Epidermal melanocyte (primary cell): ENCODE measurements around the gene ASTN2.

Source experiments
- DNase-seq: peaks from one replicate; pipeline ENCODE4 v3.0.0; 2011; ENCODE audit warnings: low spot score; ENCODE audit not compliant: insufficient read length

ASTN2 gene

DNA sequence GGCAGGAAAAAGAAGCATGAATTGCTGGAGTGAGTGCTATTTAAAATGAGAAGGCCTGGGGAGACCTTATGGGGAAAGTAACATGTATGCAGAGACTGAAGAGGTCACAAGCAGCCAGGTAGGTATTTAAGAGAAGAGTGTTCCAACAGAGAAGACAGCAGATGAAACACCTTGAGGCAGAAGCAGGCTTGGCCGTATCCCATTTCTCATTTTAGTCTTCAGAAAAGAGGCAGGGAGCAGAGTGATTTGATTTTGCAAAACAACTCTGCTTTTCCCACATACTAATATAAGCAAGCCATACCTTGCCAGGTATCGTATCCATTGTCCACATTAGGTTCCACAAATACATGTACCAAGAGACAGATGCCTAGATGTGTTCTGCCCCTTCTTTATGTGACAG, 244.3 kb downstream of the ASTN2 start:
- DNase-seq = no peak

DNA sequence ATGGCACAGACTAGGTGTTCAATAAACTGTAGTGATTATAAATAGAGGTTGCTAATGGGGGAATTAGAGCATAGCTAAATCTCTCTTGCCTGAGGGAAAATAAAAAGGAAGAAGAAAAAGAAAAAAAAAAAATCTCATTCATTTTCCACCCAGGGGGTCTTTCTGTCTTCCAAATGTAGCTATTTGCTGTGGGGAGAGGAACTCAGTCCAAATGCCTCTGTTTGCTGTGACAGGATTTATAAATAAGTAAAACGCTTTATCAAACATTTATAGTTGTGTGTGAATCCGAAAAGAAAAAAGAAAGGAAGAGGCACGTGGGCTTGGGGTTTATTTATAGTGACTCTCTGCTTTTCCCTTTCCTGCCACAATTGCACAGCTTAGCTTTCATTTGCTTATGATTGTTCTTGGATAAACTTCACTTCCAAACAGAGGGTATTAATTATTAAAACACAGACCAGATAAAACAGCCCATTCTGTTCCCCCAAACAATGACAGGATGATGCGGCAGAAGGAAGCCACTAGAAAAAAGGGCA, 245.7 kb downstream of the ASTN2 start:
- no peak for DNase-seq

DNA sequence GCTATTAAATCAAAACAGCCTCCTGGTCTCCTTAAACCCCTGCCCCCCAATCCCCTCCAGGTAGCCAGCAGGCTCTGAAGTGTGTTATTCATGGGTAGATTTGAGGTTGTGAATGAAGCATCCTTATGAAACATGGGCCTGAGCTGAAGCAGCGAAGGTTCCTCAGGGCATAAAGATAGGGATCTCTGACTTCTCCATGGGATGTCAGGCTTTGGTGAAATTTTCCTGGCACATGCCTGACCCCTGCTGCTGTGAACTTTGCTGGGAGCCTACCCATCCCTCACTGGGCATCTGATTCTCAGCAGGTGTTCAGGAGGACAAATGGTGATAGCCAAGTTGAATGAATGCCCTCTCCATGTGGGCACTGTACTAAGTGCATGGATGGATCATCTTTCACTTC, 250.3 kb downstream of the ASTN2 start:
- no peak for DNase-seq

DNA sequence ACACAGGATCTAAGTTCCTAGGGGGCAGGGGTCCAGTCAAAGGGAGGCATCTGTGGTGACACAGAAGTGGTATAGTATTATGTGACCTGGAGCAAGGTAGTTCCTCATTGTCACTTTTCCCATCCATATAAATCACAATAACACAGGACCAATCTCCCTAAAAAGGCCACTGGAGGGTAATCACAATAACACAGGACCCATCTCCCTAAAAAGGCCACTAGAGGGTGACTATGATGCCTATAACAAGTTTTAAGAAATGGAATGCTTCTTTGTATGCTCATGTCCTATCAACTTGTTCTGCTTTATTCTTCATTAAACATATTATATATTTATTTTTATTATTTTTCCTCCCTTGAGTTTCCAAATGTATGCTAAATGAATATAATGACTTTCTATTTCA, 254.6 kb downstream of the ASTN2 start:
- no peak for DNase-seq

DNA sequence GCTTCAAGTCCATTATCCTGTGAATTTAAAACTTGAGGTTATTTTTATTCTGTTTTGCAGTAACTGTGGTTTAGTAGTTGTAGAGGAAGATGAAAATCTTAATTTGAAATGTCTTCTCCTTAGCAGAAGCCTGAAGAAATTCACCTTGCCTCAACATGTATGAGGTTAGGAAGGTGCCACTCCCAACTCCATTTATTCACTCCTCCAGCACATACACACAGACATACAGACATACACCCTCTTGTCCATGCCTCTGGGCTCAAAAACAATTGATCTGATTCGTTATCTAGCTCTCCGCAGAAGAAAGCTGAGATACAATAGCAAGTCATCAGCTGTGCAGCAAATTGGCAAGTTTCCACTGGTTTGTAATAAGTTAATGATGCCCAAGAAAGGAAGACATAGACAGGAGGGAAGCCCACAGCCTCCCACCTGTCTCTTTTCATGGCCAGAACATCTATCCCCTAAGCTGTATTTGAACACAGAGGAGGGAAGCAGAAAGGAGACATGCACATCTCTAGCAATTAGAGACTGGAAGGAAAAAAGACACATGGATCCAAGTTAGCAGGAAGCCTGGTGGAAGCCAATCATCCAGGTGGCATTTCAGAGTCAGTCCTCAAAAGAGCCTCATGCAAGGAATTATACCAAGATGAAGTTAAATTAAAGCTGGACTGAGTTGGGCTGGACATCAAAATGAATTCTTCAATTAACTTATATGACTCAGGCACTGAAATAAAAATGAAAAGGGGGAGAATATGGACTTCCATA, 257.9 kb downstream of the ASTN2 start:
- DNase-seq = no peak

DNA sequence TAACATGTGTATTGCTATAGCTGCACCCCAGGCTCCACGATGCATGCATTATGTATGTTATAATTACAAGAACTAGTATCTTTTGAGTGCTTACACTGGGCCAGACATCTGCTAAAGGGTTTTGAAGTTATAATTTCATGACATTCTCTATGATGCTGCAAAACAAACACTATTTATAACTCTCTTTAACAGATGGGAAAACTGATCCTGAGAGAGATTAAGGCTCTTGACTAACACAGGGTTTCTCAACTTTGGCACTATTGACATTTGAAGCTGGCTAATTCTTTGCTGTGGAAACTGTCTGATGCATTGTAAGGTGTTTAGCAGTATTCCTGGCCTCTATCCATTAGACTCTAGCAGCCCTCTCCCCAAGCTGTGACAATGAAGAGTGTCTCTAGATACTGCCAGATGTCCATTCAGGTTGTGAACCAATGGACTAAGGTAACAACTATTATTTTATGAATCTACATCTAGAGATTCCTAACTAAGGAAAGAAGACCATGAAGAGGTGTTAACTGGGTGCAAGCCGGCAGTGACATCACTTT, 258.6 kb downstream of the ASTN2 start:
- DNase-seq = no peak

DNA sequence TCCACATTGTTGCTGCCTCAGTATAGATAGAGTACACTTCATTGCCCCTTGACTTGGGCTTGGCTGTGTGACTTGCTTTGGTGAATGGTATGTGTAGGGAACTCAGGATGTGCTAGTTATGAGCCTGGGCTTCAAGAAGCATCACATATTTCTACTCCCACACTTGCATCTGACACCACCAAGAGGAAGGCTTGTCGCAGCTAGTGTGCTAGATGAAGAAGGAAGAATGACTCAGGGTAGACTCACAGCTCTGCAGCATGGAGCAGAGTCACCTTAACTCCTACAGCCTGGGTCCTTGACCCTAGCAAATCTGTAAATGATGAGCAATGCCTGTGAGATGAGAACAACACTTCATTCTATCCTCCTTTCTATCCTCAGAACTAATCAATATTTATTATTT, 261.8 kb downstream of the ASTN2 start:
- no peak for DNase-seq

DNA sequence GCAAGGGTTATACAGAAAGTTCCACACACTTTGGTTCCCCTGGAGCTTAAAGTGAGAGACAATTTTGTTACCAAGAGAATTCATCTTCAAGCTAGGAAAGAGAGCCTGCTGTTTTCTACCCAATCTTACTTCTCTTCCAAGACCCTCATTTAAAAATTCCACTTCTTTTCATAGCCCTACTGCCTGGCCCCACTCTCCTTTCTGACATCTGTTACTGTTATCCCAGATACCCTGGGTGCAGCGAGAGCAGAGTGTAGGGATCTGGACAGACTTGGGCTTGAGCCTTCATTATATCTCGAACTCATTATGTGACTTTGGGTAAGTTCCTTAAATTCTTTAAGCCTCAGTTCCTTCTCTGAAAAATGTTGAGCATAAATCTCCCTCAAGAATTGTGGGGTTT, 263.1 kb downstream of the ASTN2 start:
- no peak for DNase-seq

DNA sequence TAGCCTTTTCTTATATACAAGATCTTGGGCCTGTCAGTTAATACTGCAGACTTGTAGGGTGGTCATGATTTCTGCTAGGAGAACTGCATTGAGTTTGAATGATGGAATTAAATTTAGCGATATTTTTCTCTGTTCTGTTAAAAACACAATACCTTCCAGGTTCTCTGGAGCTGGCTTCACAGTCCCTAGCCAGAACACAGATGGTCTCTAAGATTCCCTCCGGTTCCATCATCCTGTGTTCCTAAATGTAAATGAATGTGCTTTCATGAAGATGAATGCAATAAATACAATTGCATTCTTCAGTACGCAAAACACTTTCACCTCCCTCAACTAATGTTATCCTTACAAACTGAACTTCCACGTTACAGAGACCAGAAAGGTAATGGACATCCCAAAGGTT, 264.9 kb downstream of the ASTN2 start:
- DNase-seq = no peak

DNA sequence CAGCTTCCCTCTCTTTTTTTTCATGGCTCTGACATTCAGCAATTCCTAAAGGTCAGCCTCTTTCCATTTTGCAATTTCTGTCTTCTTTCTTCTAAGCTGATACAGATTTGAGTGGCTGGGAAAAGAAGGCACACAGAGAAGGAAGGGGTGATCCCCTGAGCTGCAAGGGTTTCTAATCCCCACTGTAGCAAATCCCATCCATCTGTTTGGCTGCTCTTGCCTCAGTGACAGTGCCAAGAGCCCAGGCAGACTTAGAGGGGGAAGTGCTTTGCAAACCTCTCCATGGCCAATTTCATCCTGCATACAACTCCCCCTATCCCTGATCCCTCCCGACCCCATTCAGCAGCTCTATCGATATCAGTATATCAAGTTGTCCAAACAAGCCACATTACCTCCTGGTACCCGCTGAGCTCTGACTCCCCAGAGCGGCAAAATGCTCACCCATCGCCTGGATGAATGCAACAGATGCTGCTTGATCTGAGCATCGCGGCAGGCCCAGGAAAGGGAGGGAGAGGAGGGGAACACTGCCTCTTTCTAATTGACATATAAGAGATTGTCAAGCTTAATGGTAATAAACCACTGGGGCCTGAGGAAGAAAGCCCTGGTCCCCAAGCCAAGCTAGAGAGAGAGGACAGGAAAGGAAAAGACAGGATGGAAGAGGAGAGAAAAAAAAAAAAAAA, 268.9 kb downstream of the ASTN2 start:
- no peak for DNase-seq

DNA sequence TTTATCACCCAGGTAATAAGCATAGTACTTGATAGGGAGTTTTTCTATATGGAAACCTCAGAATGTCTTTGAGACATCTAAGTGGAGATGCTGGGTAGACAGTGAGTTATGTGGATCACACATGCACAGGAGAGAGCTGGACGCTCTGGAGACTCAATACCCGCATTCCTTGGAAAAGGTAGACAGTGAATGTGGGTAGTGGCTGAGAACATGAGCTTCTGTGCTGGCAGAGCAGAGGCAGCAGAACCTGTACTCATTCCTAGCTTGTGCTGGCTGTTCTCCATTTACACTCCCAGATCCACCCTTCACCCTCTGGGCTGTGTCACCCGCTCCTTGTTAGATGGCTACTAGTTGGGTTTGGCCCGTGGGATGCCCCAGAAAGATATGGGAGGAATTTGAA, 269.8 kb downstream of the ASTN2 start:
- no peak for DNase-seq

DNA sequence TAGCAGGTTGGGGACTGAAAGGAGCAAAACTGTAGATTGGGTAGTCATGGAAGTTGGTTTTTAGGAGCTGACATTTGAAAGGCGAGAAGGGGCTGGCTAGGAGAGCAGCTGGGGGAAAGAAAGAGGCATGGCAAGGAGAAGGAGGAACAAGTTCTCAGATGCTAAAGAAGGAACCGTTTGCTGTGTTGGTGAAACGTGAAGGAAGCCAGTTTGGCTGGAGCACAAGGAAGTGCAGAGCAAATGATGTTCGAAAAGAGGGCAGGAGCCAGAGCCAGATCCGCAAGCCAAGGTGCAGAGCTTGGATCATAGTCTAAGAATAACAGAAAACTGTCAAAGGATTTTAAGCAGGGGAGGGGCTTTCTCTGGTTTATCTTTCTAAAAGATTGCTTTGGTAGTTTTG, 276.6 kb downstream of the ASTN2 start:
- no peak for DNase-seq

DNA sequence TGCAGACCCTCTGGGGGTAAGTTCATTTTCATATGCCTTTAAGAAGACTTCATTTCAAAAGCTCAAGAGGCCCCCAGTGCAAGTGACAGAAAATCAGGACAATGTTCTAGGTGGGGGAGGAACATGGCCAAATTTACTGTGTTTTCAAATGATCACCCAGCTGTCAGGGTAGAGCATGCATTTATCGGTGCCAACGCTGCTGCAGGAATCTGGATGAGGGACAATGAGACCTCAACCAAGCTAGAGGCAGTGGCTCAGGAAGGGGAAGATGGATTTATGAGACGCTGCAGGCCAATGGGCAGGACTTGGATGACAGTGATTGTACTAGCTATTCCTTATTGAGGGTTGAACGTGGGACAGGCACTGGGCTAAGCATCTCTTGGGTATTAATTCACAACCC, 278.4 kb downstream of the ASTN2 start:
- DNase-seq = no peak

DNA sequence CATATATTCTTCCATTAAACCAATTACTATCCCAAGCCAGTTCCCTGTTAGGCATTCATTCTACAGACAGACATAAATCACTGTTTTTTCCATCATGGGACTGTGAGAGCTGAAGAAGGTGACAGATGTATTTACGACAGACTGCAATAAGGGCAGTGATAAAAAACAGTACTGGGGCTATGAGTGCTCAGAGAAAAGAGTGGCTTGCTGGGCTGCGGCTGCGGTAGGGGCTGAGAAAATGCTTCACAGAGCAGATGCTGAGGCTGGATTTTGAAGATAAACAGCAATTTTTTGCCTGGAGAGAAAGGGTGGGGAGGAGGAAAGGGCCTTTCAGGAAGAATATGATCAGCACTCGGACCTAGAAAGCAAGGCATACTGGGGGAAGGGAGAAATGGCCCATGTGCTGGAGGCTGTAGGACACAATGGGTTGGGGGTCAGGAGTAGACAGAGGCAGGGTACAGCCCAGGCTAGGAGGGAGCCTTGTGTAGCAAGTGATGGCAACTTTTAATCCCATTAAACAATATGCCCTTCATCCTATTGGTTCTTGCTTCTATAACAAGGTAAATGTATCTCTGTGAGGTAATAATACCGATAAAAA, 279.3 kb downstream of the ASTN2 start:
- no peak for DNase-seq

DNA sequence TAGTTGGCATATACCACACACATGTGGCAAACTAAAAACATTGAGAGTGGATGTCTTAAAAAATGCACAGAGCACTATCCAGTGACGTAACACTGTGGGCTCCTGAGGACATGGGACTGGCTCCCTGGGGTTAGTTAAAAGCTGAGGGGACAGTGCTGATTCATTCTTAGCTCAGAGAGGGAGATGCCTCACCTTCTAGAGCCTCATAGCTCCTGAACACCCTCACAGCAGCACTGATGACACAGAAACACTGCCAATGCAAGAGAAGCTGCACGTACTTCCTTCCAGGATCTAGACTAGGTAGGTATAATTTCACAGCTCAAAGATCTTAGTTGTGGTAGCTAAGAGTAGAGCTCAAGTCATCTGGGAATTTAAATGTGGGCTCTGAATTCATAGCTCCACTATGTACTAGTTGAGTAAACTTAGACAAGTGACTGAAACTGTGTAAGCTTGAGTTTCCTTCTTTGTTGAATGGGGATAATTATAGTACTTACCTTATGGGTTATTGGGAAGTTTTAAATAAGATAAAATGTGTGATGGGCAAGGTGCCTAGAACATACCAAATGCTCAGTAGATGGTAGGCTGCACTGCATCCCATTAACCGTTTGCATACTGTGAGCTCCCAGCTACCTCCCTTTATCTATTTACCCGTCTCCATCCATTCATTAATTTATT, 279.9 kb downstream of the ASTN2 start:
- DNase-seq = no peak

DNA sequence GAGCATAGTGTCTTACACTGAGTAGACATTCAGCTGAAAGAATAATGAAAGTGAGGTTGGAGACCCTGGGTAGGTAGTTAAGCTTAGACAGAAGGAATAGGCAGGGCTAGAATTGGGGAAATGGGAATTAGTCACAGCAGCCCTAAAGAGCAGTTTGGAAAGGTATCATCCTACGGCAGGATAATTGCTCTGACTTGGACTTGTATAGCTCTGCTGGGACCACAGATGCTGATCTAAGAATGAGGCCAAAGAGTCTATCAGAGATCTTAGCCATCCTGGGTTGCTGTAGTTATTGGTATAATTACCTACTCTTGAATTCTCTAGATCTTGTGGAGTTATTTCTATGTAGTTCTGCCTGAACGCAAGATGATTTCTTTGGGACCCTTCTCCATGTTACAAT, 288.0 kb downstream of the ASTN2 start:
- no peak for DNase-seq

DNA sequence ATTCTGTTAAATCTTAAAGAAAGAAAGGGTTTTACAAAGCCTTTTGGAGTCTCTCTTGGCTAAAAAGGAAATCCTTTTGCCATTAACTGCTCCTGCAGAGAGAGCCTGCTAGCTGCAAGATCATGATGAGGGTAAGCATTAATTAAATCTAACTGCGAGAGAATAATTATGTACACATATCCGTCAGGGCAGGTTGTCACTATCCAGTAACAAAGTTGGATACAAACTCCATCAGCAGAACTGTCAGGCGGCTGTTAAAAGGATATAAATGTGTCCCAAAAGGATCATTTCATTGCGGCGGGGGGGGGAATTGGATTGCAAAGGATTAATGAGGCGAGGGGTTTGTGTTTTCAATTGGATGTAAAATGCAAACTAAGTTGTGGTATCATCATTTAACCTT, 289.3 kb downstream of the ASTN2 start:
- no peak for DNase-seq

DNA sequence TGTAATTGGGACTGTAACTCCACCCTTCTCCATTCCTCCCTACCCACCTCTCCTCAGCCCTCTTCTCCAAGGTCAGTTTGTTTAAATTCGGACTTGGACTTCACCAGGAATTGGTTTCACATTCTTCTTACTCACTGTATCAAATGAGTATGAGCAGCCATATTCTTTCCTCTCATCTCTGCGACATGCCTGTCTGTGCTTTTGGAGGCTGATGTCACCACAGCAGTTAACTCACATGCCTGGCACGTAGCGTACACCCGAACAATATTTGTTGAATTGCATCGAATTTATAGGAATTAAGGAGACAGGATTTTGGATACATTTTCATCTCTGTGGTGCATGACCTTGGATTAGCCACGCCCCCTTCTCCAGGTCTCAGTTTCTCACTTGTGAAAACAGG, 291.1 kb downstream of the ASTN2 start:
- no peak for DNase-seq

DNA sequence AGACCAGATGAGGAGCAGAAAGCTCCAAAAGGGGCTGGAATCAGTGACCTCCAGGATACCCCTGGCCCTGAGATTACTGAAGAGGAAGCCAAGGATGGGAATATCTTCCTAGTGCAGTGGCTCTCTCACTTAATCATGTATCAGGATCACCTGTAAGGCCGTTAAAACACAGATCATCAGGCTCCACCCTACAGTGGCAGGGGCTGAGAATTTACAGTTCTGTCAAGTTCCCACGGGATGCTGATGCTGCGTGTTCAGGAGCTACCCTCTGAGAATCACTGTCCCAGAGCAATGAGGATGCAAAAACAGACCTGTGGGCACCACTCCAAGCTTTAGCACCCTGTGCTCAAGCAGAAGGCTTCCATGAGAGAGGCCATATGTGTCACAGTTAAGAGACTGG, 291.9 kb downstream of the ASTN2 start:
- no peak for DNase-seq

DNA sequence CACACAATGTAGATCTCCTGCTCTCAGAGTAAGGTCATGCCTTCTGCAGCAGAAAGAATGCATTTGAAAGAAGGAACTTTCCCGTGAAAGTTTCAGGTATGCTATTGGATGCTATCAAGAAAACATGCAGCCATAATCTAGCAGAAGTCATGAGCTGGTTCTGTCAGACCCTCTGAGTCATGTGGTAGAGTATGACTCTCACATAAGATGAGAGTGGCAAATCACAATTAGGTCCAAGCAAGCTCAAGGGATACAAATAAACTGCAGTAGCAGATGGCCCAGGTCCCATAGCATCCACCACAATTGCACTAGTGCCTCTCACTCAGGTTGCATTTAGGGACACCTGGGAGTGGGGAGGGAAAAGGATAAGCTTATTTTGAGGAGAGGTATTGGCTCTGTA, 292.8 kb downstream of the ASTN2 start:
- DNase-seq = no peak

DNA sequence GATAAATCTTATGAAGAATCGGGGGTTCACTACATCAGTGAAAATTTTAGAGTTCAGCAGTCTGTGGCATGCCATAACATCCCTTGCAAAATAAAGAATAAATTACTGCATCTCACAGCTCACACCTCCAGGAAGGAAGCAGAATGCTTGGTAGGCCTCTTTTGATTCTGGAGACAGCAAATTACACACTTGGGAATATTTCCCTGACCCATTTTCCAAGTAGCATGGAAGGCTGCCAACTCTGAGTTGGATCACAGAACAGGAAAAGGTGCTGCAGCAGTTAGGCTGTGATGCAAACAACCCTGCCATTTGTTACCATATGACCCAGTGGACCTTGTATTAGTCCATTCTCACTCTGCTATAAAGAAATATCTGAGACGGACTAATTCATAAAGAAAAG, 293.5 kb downstream of the ASTN2 start:
- no peak for DNase-seq

DNA sequence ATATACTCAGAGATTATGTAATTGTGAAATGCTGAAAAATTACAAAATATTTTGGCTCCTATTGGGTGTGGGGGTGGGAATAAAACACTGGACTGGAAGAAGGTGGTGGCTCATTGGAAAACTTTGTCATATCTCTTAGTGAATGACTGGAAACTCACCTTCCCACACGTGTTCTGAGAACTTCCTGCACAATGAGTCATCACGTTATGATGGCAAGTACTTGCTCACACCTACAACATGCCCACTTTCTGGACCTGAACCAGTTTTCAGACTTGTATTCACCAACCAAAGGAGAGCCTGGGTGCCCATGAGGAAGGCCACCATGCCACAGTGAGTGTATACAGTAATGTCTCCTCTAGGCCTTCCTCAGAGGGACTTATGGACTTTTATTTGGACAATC, 294.8 kb downstream of the ASTN2 start:
- DNase-seq = no peak
